Measurements from ENCODE around the gene PAIP1.
A peak's percentile ranks its signal among the peaks of the same experiment; 100 is the strongest.

The PAIP1 gene

DNA sequence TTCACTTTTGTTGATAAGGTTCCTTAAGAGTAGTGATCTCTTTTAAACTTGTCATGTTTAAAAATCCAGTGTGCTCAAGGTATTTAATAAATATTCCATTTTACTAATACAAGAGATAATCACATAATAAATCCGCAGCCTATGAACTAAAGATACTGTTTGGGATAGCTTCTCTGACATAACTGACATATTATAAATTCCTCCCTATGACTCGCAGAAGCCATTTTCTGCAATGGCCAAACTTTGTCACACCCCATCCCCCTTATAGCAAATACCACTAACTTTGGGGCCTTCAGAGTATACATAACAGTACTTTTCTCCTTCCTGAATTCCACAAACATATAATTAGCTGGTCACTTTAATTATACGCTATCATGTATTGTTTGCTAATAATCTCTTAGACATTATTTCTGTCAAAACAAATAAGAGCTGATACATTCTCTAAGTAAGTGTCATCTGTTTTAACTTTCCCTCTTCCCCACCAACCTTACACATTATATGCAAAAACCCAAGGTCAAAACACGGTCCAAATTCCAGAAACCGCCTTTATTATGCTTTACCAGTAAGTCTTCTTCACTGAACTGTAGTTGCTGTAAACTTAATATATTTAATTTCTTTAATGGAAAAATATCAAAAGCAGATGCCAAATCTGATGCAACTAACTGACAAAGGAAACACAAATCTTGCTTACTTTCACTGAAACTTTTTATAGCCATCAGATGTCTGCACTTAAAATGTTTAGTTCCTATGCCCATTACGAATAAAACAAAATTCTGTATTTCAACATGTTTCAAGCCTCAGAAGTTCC lies 74.2 kb downstream of the PAIP1 start:
- peak overlapping the region; percentile 92 for H3K27ac ChIP-seq (ENCODE audit: low read length)
- peak overlapping the region; percentile 80 for H3K9ac ChIP-seq (ENCODE audit: low read depth, low read length)
- no peak for ATAC-seq (ENCODE audit: insufficient read depth, low read depth)
- H4K20me1 ChIP-seq (ENCODE audit: insufficient read depth, low read length), result no peaks in the 10 kb centered on the region
- peaks cover 6% of the 10 kb centered on the region; the same call in 1 of the 2 replicates for H3K36me3 ChIP-seq (ENCODE audit: insufficient read depth, low read length)
- H2AFZ ChIP-seq (ENCODE audit: low read depth, low read length), result peak overlapping the region; percentile 85
- H3K9me3 ChIP-seq (ENCODE audit: insufficient read depth, low read length, severe bottlenecking), result no peaks in the 10 kb centered on the region
- H3K4me1 ChIP-seq (ENCODE audit: insufficient read depth, low read length), result peaks cover 37% of the 10 kb centered on the region
- peaks cover 48% of the 10 kb centered on the region for H3K79me2 ChIP-seq (ENCODE audit: insufficient read depth, low read length)
- H3K4me2 ChIP-seq (ENCODE audit: insufficient read depth, low read length), result peak overlapping the region; percentile 71
- no peaks in the 10 kb centered on the region for H3K27me3 ChIP-seq (ENCODE audit: insufficient read depth, low read length, poor library complexity)
- TF ChIP-seq, protein P1, sequence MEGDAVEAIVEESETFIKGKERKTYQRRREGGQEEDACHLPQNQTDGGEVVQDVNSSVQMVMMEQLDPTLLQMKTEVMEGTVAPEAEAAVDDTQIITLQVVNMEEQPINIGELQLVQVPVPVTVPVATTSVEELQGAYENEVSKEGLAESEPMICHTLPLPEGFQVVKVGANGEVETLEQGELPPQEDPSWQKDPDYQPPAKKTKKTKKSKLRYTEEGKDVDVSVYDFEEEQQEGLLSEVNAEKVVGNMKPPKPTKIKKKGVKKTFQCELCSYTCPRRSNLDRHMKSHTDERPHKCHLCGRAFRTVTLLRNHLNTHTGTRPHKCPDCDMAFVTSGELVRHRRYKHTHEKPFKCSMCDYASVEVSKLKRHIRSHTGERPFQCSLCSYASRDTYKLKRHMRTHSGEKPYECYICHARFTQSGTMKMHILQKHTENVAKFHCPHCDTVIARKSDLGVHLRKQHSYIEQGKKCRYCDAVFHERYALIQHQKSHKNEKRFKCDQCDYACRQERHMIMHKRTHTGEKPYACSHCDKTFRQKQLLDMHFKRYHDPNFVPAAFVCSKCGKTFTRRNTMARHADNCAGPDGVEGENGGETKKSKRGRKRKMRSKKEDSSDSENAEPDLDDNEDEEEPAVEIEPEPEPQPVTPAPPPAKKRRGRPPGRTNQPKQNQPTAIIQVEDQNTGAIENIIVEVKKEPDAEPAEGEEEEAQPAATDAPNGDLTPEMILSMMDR (IDR thresholded peaks at IDR 0.05; ENCODE audit: borderline replicate concordance, extremely low read depth, low read length, poor library complexity, severe bottlenecking), result no peak
- TF ChIP-seq EZH2 (IDR thresholded peaks at IDR 0.05; ENCODE audit: borderline replicate concordance, low read depth, low read length, severe bottlenecking), result no peak
- H3K4me3 ChIP-seq (ENCODE audit: low read depth in 1 of 2, low read length in 2 of 2), result peak overlapping the region; percentile 30 to 71
- DNase-seq, result no peak
